Stimulated activated CD4-positive, alpha-beta T cell treated with anti-CD3 and anti-CD28 coated beads, Interleukin-2, amount 100 ng/mL, for 48 hours (primary cell): ENCODE results near the gene PDPN.

Experiments used
- DNase-seq, 2 donors: peaks; one replicate each; pipeline ENCODE4 v3.0.0-alpha.2; 2020

PDPN gene

GRCh38 chr1:13619909-13620308 is 36.3 kb downstream of the PDPN start:
- DNase-seq = no peak

DNA sequence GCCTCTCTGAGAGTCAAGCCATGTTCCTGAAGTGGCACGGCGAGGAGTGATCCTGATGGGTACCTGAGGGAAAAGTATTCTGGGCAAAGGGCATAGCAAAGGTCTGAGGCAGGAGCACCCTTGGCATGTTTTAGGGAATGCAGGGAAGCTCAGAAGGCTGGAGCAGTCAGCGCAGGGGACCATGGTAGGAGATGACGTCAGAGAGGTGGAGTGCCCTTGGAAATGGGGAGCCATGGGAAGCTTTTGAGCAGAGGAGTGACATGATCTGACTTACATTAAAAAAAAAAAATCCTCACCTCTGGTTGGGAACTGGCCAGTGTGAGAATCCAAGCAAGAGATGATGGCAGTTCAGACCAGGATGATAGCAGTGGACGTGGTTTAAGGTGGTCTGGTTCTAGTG is 37.2 kb downstream of the PDPN start:
- no peak for DNase-seq

- DNase-seq = no peak
These were observed 38.8 kb downstream of the PDPN start for GRCh38 chr1:13622446-13622845.

GRCh38 chr1:13623021-13623637 is 39.5 kb downstream of the PDPN start:
- no peak for DNase-seq

DNA sequence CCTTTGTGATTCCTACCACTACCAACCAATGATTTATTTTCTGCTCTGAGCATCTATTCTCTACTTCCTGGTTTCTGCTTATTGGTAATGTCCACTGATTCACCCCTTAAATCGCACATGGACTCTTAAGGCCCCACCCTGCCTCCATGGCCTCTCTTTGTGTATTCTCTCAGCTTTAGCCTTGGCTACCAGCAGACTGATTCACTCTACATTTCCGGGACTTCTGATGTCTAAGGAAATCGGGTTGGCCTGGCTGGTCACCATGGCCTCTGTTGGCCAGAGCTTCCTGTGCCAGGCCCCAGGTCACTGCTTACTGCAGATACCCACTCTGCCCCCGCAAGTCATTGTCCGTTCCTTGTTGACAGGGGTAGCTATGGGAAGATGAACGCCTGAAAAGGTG is 40.9 kb downstream of the PDPN start:
- no peak for DNase-seq

- no peak for DNase-seq
These were observed 43.5 kb downstream of the PDPN start for GRCh38 chr1:13627127-13627526.

GRCh38 chr1:13628218-13628617 is 44.6 kb downstream of the PDPN start:
- no peak for DNase-seq

- no peak for DNase-seq
These were observed 45.1 kb downstream of the PDPN start for GRCh38 chr1:13628711-13629110.

DNA sequence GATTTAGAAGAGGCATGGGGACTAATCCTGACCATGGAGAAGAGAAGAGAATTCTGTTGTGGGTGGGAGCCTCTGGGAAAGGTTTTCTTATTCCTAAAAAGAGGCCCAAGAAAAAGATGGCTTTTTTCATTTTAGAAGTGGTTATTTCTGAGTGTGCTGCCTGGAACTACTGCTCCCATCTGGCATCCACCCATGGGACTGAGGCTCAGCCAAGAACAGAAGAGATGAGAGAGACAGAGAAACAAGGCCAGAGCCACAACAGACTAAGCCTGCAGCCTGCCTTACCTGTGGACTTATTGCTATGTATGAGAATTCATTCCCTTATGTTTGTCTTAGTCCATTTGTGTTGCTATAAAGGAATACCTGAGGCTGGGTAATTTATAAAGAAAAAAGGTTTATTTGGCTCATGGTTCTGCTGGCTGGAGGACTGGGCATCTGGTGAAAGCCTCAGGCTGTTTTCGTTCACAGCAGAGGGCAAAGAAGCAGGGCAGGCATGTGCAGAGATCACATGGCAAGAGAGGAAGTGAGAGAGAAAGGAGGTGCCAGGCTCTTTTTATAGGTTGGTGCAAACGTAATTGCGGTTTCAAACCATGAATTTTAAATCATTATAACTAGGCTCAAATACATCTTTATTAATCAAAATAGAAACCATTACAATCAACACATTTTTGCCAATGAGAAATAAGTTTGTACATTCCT is 58.8 kb downstream of the PDPN start:
- DNase-seq = no peak

DNA sequence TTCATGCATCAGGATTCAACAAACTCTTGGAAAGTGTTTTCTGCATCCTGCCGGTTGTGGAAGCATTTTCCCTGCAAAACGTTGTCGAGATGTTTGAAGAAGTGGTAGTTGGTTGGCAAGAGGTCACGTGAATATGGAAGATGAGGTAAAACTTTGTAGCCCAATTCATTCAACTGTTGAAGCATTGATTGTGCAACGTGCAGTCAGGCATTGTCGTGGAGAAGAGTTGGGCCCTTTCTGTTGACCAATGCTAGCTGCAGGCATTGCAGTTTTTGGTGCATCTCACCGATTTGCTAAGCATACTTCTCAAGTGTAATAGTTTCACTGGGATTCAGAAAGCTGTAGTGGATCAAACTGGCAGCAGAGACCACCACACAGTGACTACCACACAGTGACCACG is 59.4 kb downstream of the PDPN start:
- DNase-seq = no peak

DNA sequence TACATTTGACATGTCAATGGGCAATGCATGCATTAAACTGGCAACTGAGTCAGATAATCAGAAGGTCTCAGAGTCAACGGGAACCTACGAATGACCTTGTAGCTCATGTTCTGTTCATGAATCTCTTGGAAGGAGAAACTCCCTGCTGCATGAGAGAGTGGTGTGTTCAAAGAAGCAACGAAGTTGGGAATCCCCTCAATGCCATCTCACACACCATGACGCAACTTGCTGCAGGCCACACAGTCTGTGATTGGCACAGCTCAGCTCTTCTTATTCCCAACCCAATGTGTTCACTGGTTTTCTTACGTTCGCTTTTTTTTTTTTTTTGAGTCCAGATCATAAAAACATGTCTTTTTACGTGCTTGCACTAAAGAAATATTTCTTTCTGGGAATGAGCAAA is 62.9 kb downstream of the PDPN start:
- no peak for DNase-seq

GRCh38 chr1:13651279-13651678 is 67.6 kb downstream of the PDPN start:
- DNase-seq = no peak

- no peak for DNase-seq
These were observed 68.6 kb downstream of the PDPN start for GRCh38 chr1:13652238-13652637.

DNA sequence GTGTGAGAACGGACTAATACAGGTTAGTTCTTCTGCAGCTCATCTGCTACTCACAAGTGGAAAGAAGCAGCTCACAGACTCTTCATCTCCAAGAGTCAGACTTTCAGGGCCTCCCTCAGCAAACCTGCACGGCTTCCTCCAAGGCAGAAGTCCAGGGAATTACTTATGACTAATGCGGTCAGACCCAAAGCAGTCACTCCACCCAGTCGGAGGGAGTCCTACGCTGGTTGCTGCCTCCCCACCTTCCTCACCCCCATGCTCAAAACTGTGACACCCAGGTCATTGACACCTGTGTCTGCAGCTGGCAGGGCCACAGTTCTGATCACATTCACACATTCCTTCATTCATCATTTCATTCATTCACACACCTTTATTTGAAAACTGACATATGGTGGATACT is 77.9 kb downstream of the PDPN start:
- DNase-seq = no peak

GRCh38 chr1:13662493-13662892 is 78.9 kb downstream of the PDPN start:
- no peak for DNase-seq

GRCh38 chr1:13663969-13664368 is 80.3 kb downstream of the PDPN start:
- DNase-seq = no peak

GRCh38 chr1:13664451-13664850 is 80.8 kb downstream of the PDPN start:
- DNase-seq = no peak

DNA sequence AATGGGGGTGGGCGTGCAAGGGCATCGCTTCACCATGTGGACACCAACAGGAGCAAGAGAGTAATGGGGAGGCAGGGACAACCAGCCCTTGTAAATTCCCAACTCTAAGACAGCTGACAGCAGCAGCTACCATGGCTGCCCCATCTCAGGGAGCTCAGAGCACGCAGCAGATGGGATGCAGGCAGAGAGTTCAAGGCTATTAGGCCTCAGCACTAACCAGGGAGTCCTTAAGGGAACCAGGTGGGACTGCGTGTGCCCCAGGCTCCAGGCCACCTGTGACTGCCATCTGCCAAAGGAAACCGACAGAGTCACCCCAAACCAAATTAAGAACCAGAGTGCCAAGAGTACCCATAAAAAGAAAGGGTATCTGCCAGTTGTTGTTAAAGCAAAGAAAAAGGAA is 82.7 kb downstream of the PDPN start:
- DNase-seq = no peak
